Stomach (tissue), 4 donors: Measurements from ENCODE around the gene PWP1.

Source experiments
- CTCF ChIP-seq, 7 experiments: fragments of 450-650 bp in 4 of 7; fragments of 200-600 bp in 3 of 7; sonication (generic) in 3 of 7; IDR thresholded peaks; one replicate each; pipeline ENCODE4 v1.5.1; 2016 to 2019; ENCODE audit warnings: antibody characterized with exemption in 7 of 7, control low read depth in 2 of 7, mild to moderate bottlenecking in 1 of 7
- EP300 ChIP-seq: sonication (generic); formaldehyde crosslinking; IDR thresholded peaks from one replicate; pipeline ENCODE4 v1.6.1; 2017; ENCODE audit warnings: antibody characterized with exemption
- POLR2AphosphoS5 ChIP-seq, 3 donors: sonication (generic); formaldehyde crosslinking; IDR thresholded peaks; one replicate each; pipeline ENCODE4 v1.6.1; 2016; ENCODE audit warnings: antibody characterized with exemption in 3 of 3

GRCh38 chr12:107655281-107656065, 30.1 kb upstream of the PWP1 start:
- TF ChIP-seq CTCF (IDR thresholded peaks at IDR 0.05) (no peak), POLR2AphosphoS5 (IDR thresholded peaks at IDR 0.05) (no peak), EP300 (no peak)
